Thyroid gland (tissue), 4 donors: ENCODE data around the gene PSMD12.

ENCODE experiments used
- CTCF ChIP-seq, 6 experiments: fragments of 200-600 bp in 3 of 6; fragments of 450-650 bp in 3 of 6; sonication (generic) in 3 of 6; IDR thresholded peaks; one replicate each; pipeline ENCODE4 v1.5.1; 2016 to 2019; ENCODE audit warnings: antibody characterized with exemption in 6 of 6, mild to moderate bottlenecking in 2 of 6, inconsistent platforms in 1 of 6, moderate library complexity in 1 of 6
- POLR2A ChIP-seq, 2 donors: fragments of 450-650 bp; IDR thresholded peaks; one replicate each; pipeline ENCODE4 v1.6.1; 2017; ENCODE audit warnings: antibody characterized with exemption in 2 of 2, mild to moderate bottlenecking in 2 of 2, moderate library complexity in 1 of 2

GRCh38 chr17:67360880-67361279, 5.5 kb downstream of the PSMD12 start:
- no peak for TF ChIP-seq POLR2A (IDR thresholded peaks at IDR 0.05)
- TF ChIP-seq CTCF (IDR thresholded peaks at IDR 0.05): no peak
